GF-D8 (cell line): ENCODE data around the gene MTX3.

Source experiments
- DNase-seq: peaks from one replicate; lab custom pipeline; 2025; lab: John Stamatoyannopoulos, UW

Gene MTX3

DNA sequence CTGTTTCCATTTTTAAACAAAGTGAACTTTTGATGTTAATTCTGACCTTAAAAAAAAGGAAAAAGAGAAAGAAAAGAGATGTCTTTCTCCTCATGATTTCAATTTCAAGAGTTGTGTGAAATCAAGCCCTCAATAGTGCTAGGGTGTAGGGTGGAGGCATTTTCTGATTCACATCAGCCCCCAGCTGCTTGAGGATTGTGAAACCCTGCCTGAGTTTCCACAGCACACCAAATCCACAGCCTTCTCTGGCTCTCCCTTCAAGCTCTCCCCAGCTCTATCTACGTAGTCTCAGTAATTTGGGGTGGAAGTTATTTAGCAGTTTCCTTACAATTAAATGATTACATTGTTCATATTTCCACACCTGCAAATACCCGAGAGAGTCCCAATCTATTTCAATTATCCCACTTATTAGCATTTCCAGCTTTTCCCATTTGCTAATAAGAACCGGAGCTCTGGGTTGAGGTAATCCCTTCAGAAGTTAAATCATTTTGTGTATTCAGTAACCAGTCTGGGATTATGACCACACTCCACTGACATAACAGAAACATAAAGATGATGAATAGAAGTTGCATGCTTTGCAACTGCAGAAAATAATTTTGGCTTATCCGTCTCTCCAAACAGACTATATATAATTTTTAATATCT is 54.9 kb downstream of the MTX3 start:
- DNase-seq = no peak

DNA sequence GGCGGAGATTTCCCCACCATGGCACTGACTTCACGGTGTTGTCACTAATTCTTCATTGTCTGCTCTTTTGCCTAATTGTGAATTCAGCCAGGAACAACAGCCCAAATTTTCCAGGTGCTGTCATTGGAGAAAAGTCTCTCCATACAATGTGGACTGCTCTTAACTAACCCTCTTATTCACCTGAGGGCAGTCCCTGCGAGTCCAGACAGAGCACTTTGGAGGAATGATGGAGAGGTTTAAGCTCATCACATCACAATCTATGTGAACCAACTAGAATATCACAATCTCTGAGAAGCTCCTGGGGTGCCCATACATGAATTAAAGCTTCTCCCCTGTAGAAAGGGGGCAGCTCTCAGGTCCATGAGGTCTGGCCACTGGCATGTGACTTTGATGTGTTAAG is 56.4 kb downstream of the MTX3 start:
- no peak for DNase-seq

DNA sequence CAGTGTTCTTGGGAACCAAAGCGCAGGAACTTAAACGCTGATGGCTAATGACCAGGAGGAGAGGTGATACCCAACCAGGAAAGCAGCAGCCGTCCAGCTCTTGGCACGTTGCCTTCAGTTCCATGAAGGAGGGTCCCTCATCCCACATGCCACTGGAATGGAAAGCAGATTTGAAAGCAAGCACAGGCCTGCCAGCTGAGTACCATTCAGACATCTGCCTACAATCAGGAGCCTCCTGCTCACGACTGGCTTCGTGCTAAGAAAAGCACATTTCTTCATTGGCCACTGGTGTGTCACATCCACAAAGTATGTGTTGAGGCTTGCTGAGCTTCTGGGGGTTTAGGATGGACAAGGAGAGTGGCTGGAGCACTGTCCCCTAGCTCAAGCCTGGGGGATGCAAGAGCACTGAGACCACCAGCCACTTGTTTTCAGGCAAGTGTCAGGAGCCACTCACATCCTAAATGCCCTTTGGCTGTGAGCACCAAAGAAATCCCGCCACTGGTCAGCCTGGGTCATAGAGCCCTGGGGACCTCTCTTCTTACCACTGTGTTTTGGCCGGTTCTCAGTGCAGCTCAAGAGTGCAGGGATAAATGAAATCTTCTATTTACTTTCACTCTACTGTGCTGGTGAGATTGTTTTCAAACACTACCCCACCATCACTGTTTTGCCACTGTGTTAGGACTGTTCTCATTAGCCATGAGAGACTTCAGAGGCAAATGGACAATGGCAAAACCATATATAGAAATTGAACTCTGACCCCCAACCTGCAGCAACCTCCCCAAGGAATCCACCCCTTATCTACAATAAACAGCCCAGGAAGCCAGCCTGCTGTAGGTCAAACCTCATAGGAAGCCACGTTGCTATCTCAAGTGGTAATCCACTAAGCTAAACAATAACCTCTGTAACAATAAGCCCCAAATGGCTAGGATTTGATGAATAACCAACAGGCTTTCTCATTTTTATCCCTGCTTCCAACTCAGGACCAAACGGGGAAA is 58.3 kb downstream of the MTX3 start:
- DNase-seq = no peak

DNA sequence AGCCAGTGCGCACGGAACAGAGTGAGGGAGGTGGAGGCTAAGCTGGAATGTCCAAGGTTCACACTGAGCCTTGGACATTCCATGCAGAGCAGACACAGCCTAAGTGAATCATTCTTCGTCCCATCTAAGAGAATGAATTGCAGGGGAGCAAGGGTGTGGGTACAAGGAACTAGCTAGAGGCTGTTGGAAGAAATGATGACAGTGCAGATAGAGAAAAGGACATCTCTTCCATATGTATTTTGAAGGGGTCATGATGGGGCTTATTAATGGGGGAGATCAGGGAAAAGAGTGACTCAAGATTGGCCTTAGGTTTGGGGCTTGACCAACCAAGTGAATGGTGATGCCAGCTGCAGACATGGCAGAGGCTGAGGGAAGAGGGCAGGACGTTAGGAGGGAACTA is 59.2 kb downstream of the MTX3 start:
- no peak for DNase-seq

DNA sequence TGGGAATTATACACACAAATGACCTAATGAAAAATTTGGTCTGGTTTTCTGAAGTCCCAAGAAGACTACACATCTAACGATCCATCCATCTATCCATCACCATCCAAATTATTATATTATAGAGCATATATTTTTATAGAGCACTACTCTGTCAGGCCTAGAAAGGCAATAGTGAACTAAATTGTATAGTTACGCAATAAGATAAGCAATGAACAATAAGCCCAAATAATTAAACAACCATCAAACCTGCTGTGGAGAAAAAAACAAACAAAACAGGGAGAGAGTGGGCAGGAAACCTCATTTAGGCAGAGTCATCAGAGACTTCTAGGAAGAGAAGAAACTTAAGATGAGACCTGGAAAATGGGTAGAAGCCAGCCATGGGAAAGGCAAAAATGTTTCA is 59.7 kb downstream of the MTX3 start:
- DNase-seq = no peak

DNA sequence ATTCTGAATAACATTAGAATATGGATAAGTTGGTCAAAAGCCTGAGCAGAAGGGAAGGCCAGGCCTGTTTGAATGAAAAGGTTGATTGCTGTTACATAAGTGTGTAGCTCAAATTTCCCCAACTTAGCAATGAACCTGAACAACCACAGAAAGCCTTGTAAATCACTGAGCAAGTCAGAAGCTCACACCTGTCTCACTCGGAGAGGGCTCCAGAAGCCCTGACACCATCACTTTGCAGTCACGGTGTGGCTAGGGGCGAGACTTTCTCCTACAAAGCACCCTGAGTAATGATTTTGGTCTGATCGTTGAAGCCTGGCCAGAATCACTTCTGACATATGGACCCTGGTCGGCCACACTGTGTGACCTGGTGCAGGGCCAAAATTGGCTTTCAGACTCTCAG is 62.0 kb downstream of the MTX3 start:
- DNase-seq = no peak
